Natural killer cell (primary cell): ENCODE results near the gene MLXIP. TPM values are rescaled to one million over a fixed set of nuclear protein-coding genes. Genes with fewer than 3 reads are reported as not detected.

Experiments used
- ATAC-seq, 3 donors: fragments of 150-1000 bp in 2 of 3; fragments of 200-7000 bp in 1 of 3; cut with Tn5 transposase; 1 replicate in 1 of 3; 2 replicates in 2 of 3; pipeline ENCODE4 v1.10.0; 2021; ENCODE audit warnings: mild to moderate bottlenecking in 2 of 3, moderate library complexity in 2 of 3
- DNase-seq, 2 donors: peaks; one replicate each; pipeline versions ENCODE4 v3.0.0 to v3.0.0-alpha.2; 2013 to 2021; ENCODE audit warnings: mixed read lengths in 1 of 2
- H3K27ac ChIP-seq: one replicate; pipeline ENCODE4 v1.5.1; 2013; ENCODE audit warnings: mild to moderate bottlenecking, low read length
- H3K27me3 ChIP-seq: one replicate; pipeline ENCODE4 v1.6.1; 2013; ENCODE audit warnings: low read length; ENCODE audit not compliant: control insufficient read depth, insufficient read depth
- H3K36me3 ChIP-seq: one replicate; pipeline ENCODE4 v1.6.1; 2013; ENCODE audit warnings: low read length; ENCODE audit not compliant: control insufficient read depth, insufficient read depth
- H3K4me1 ChIP-seq: one replicate; pipeline ENCODE4 v1.6.1; 2013; ENCODE audit warnings: low read length; ENCODE audit not compliant: control insufficient read depth, insufficient read depth
- H3K4me3 ChIP-seq: one replicate; pipeline ENCODE4 v1.5.1; 2013; ENCODE audit warnings: low read length
- H3K9me3 ChIP-seq: one replicate; pipeline ENCODE4 v1.6.1; 2013; ENCODE audit warnings: low read length; ENCODE audit not compliant: control insufficient read depth, insufficient read depth
- H3K27ac Mint-ChIP-seq, 2 donors: one replicate each; pipeline ENCODE4 v1.8.0; 2022; ENCODE audit warnings: mild to moderate bottlenecking in 2 of 2, mixed read lengths in 2 of 2, moderate library complexity in 1 of 2
- H3K27me3 Mint-ChIP-seq, 2 donors: one replicate each; pipeline ENCODE4 v1.8.0; 2022; ENCODE audit warnings: low read depth in 2 of 2, mixed read lengths in 2 of 2
- H3K36me3 Mint-ChIP-seq: one replicate; pipeline ENCODE4 v1.8.0; 2022; ENCODE audit warnings: mixed read lengths
- H3K4me1 Mint-ChIP-seq, 2 donors: one replicate each; pipeline ENCODE4 v1.8.0; 2022; ENCODE audit warnings: mixed read lengths in 2 of 2
- H3K4me3 Mint-ChIP-seq: one replicate; pipeline ENCODE4 v1.8.0; 2022; ENCODE audit warnings: mild to moderate bottlenecking, moderate library complexity, mixed read lengths
- H3K9me3 Mint-ChIP-seq, 2 donors: one replicate each; pipeline ENCODE4 v1.8.0; 2022; ENCODE audit warnings: mixed read lengths in 2 of 2
- WGBS: methylation state at CpG from one replicate; pipeline ENCODE4 v1.1.7; 2013; ENCODE audit warnings: missing lambda C conversion rate; ENCODE audit not compliant: insufficient coverage; 5-methylcytosine and 5-hydroxymethylcytosine counted together
- intact Hi-C: fragments of 100-400 bp; cut with micrococcal nuclease; formaldehyde crosslinking; loops from one replicate; pipeline ENCODE4 v1.14.2; 2022
- total RNA-seq, 4 donors: library from RNA; stranded (reverse); fragments of 120-200 nt in 1 of 4; gene quantifications; one replicate each; pipeline versions ENCODE4 v1.2.3 to v1.2.4, GENCODE V29; 2013 to 2022
- TF ChIP-seq, protein P1 (sequence below): fragments of 200-600 bp; IDR thresholded peaks from one replicate; pipeline ENCODE4 v1.8.0; 2022; ENCODE audit warnings: antibody characterized with exemption

The MLXIP gene
- total RNA-seq, 3 donors from 2014 or later (not counting 1 experiment from before 2014, with no cell fraction given): 83.8 to 92.4 (median 86.1) TPM

GRCh38 chr12:122030424-122031035 lies 48.0 kb upstream of the MLXIP start:
- no peaks in the 10 kb centered on the region for H3K36me3 Mint-ChIP-seq
- TF ChIP-seq, protein P1, sequence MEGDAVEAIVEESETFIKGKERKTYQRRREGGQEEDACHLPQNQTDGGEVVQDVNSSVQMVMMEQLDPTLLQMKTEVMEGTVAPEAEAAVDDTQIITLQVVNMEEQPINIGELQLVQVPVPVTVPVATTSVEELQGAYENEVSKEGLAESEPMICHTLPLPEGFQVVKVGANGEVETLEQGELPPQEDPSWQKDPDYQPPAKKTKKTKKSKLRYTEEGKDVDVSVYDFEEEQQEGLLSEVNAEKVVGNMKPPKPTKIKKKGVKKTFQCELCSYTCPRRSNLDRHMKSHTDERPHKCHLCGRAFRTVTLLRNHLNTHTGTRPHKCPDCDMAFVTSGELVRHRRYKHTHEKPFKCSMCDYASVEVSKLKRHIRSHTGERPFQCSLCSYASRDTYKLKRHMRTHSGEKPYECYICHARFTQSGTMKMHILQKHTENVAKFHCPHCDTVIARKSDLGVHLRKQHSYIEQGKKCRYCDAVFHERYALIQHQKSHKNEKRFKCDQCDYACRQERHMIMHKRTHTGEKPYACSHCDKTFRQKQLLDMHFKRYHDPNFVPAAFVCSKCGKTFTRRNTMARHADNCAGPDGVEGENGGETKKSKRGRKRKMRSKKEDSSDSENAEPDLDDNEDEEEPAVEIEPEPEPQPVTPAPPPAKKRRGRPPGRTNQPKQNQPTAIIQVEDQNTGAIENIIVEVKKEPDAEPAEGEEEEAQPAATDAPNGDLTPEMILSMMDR: no peak
- intact Hi-C loops: no loop called here
- peaks cover 8 to 21% of the 10 kb centered on the region in 2 donors for H3K27me3 Mint-ChIP-seq
- no peak overlapping the region for H3K27ac ChIP-seq
- no peaks in the 10 kb centered on the region for H3K9me3 Mint-ChIP-seq
- ATAC-seq (no peak), DNase-seq (no peak)
- H3K4me1 Mint-ChIP-seq: peaks cover 16 to 21% of the 10 kb centered on the region in 2 donors
- no peak overlapping the region for H3K27ac Mint-ChIP-seq
- H3K4me3 ChIP-seq: no peak overlapping the region
- no peaks in the 10 kb centered on the region for H3K27me3 ChIP-seq
- H3K9me3 ChIP-seq: no peaks in the 10 kb centered on the region
- 85% methylated on average over 12 of the region's 13 CpGs for WGBS
- no peaks in the 10 kb centered on the region for H3K36me3 ChIP-seq
- H3K4me1 ChIP-seq: peaks cover 26% of the 10 kb centered on the region
- H3K4me3 Mint-ChIP-seq: no peak overlapping the region

DNA sequence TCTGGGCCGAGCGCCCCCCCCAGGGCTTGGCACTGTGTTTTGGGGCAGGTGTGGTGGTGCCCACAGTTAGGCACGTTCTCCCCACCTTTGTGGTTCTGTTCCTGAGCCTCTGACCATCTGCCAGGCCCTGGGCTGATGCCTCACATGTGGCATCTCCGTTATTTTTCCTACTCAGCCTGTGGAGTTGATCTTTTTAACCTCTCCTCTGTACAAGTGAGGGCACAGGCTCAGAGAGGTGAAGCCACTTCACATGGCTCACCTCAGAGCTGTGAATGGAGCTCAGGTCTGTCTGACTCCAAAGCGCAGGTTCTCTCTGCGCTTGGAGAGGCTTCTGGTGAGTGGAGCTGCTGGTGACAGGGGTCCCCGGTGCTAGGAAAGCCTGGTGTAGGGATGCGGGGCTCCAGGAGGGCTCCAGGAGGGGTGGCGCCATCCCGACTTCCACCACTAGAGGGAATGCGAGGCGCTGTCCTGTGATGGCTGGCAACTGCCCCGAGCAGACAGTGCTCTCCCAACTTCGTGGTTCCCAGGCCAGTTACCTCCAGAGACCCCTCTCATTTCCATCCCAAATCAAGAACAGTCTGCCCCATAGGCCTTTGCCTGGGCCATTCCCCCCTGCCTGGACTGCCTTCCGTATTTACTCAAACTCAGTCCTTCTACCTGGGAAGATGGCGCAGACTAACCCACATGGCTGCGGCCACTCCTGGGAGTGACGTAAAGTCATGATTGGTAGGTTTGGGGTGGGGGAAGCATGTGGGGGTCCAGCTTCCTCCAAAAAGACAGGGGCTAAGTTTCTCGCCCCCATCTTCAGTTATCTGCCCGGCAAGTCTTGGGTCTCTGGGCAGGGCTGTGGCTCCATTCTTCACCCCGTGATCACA lies 47.0 kb upstream of the MLXIP start:
- Mint-ChIP-seq H3K4me1 (peaks cover 16 to 21% of the 10 kb centered on the region in 2 donors), H3K27ac (no peak overlapping the region), H3K36me3 (no peaks in the 10 kb centered on the region), H3K9me3 (no peaks in the 10 kb centered on the region), H3K27me3 (peaks cover 8 to 21% of the 10 kb centered on the region in 2 donors), H3K4me3 (no peak overlapping the region)
- peak in 2 of 3 donors; percentile 37 to 40 for ATAC-seq
- intact Hi-C loops: no loop called here
- Histone ChIP-seq H3K36me3 (no peaks in the 10 kb centered on the region), H3K4me3 (no peak overlapping the region), H3K27me3 (no peaks in the 10 kb centered on the region), H3K4me1 (peaks cover 26% of the 10 kb centered on the region), H3K9me3 (no peaks in the 10 kb centered on the region), H3K27ac (no peak overlapping the region)
- DNase-seq: peak in 1 of 2 donors; percentile 62
- TF ChIP-seq, protein P1: peak; percentile 48
- 78% methylated on average over 21 of the region's 21 CpGs for WGBS

DNA sequence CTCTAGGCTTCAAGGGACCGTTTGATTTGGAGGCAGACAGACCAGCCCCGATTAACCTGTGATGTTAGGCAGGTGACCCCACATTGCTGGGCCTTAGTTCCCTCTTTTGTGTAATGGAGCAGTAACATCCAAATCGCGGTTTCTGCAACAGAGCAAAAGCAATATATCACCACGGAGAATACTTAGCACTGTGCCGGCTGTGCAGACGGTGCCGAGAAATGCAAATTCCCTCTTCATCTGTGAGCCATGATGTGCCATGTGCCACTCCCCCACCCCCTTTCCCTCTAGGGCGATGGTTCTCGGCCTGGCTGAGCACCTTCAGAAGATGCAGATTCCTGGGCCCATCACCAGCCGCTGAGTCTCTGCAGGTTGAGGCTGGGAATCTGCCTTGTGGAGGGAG lies 46.0 kb upstream of the MLXIP start:
- WGBS: 69% methylated on average over 10 of the region's 11 CpGs
- H3K4me3 Mint-ChIP-seq: no peak overlapping the region

More for the DNA sequence above, 46.0 kb upstream of the MLXIP start:
- ATAC-seq (no peak), DNase-seq (no peak)
- TF ChIP-seq, protein P1: no peak
- intact Hi-C loops: no loop called here
- Mint-ChIP-seq H3K27ac (no peak overlapping the region), H3K36me3 (no peaks in the 10 kb centered on the region), H3K27me3 (peaks cover 8 to 21% of the 10 kb centered on the region in 2 donors), H3K4me1 (peaks cover 16 to 21% of the 10 kb centered on the region in 2 donors), H3K9me3 (no peaks in the 10 kb centered on the region)
- Histone ChIP-seq H3K4me3 (no peak overlapping the region), H3K36me3 (no peaks in the 10 kb centered on the region), H3K4me1 (peaks cover 26% of the 10 kb centered on the region), H3K27me3 (no peaks in the 10 kb centered on the region), H3K27ac (no peak overlapping the region), H3K9me3 (no peaks in the 10 kb centered on the region)
